SK-N-SH (cell line): ENCODE results near the gene JAK1. TPM values are rescaled to one million over a fixed set of nuclear protein-coding genes. Genes with fewer than 3 reads are reported as not detected.

ENCODE experiments used
- CTCF ChIA-PET: fragments of 300-600, 350-600 bp; formaldehyde crosslinking; extraction: SDS; loops from one replicate; lab custom pipeline; 2021; lab: Yijun Ruan, JAX
- POLR2A ChIA-PET: fragments of 350-600 bp; sonication (Branson Sonifier 250); formaldehyde crosslinking; extraction: SDS; loops from one replicate; lab custom pipeline; 2020; ENCODE audit warnings: antibody characterized with exemption, inconsistent platforms; lab: Yijun Ruan, JAX
- DNase-seq: peaks from one replicate; pipeline ENCODE4 v3.0.0; 2012
- H2AFZ ChIP-seq: fragments of 200-600 bp; sonication (generic); 2 replicates; pipeline ENCODE4 v1.8.1; 2016; ENCODE audit warnings: antibody characterized with exemption, mild to moderate bottlenecking, low read depth
- H3F3A ChIP-seq: fragments of 200-600 bp; sonication (generic); replicated peaks from 2 replicates; pipeline ENCODE3; 2016; ENCODE audit warnings: antibody characterized with exemption, mild to moderate bottlenecking; ENCODE audit not compliant: insufficient read depth
- H3K27ac ChIP-seq, 2 experiments: fragments of 200-500 bp in 1 of 2; fragments of 200-600 bp in 1 of 2; sonication (Bioruptor generic) in 1 of 2; sonication (generic), shearing (Covaris generic) in 1 of 2; 2 replicates each; pipeline versions ENCODE4 v1.5.1 to v1.6.1; 2014 to 2016; ENCODE audit warnings: low read depth in 2 of 2, inconsistent platforms in 1 of 2, low read length in 1 of 2, mild to moderate bottlenecking in 1 of 2, mixed read lengths in 1 of 2
- H3K27me3 ChIP-seq: fragments of 200-600 bp; sonication (generic), shearing (Covaris generic); 2 replicates; pipeline ENCODE4 v1.6.1; 2016; ENCODE audit warnings: mixed run types; ENCODE audit not compliant: insufficient read depth
- H3K36me3 ChIP-seq, 2 experiments: fragments of 200-500 bp in 1 of 2; fragments of 200-600 bp in 1 of 2; sonication (Bioruptor generic) in 1 of 2; sonication (generic) in 1 of 2; replicated peaks in 1 of 2; 2 replicates each; pipeline versions ENCODE3 to v1.5.1; 2014 to 2016; ENCODE audit warnings: low read length in 1 of 2, mild to moderate bottlenecking in 1 of 2; ENCODE audit not compliant: insufficient read depth in 2 of 2, control insufficient read depth in 1 of 2
- H3K4me1 ChIP-seq, 2 experiments: fragments of 200-500 bp in 1 of 2; fragments of 200-600 bp in 1 of 2; sonication (Bioruptor generic) in 1 of 2; sonication (generic), shearing (Covaris generic) in 1 of 2; 2 replicates each; pipeline versions ENCODE4 v1.5.1 to v1.6.1; 2014 to 2016; ENCODE audit warnings: low read depth in 1 of 2, low read length in 1 of 2, mixed run types in 1 of 2; ENCODE audit not compliant: insufficient read depth in 2 of 2, control insufficient read depth in 1 of 2
- H3K4me2 ChIP-seq: fragments of 200-600 bp; sonication (generic), shearing (Covaris generic); 2 replicates; pipeline ENCODE4 v1.6.1; 2017; ENCODE audit warnings: mixed run types
- H3K4me3 ChIP-seq, 2 experiments: fragments of 200-500 bp in 1 of 2; fragments of 200-600 bp in 1 of 2; sonication (Bioruptor generic) in 1 of 2; sonication (generic), shearing (Covaris generic) in 1 of 2; 2 replicates each; pipeline versions ENCODE4 v1.5.1 to v1.8.1; 2014 to 2016; ENCODE audit warnings: low read depth in 2 of 2, inconsistent platforms in 1 of 2, low read length in 1 of 2, mild to moderate bottlenecking in 1 of 2, mixed read lengths in 1 of 2, moderate library complexity in 1 of 2
- H3K79me2 ChIP-seq: fragments of 200-600 bp; sonication (generic); 2 replicates; pipeline ENCODE4 v1.8.1; 2017; ENCODE audit warnings: mild to moderate bottlenecking; ENCODE audit not compliant: insufficient read depth
- H3K9ac ChIP-seq: fragments of 200-600 bp; sonication (generic); 2 replicates; pipeline ENCODE4 v1.6.1; 2017; ENCODE audit warnings: mixed run types
- H3K9me2 ChIP-seq: fragments of 200-600 bp; sonication (generic); 2 replicates; pipeline ENCODE4 v1.6.1; 2017; ENCODE audit warnings: mixed run types
- H3K9me3 ChIP-seq: fragments of 200-600 bp; sonication (generic); 2 replicates; pipeline ENCODE4 v1.6.1; 2017; ENCODE audit warnings: mixed run types, mild to moderate bottlenecking, moderate library complexity
- H4K20me1 ChIP-seq: fragments of 200-600 bp; sonication (generic); 2 replicates; pipeline ENCODE4 v1.6.1; 2017; ENCODE audit warnings: mild to moderate bottlenecking, mixed run types; ENCODE audit not compliant: insufficient read depth
- MEF2A ChIP-seq: IDR thresholded peaks from 2 replicates; pipeline ENCODE4 v1.4.0; 2012; ENCODE audit warnings: low read depth, borderline replicate concordance
- SIN3A ChIP-seq: IDR thresholded peaks from 2 replicates; pipeline ENCODE4 v1.6.1; 2012; ENCODE audit warnings: low read depth, mild to moderate bottlenecking, low read length, moderate library complexity, borderline replicate concordance
- TEAD4 ChIP-seq: IDR thresholded peaks from 2 replicates; pipeline ENCODE4 v1.4.0; 2012; ENCODE audit warnings: mild to moderate bottlenecking, borderline replicate concordance; ENCODE audit not compliant: insufficient read depth
- WGBS: methylation state at CpG from one replicate; pipeline ENCODE4 v1.1.6; 2017; ENCODE audit warnings: low lambda C conversion rate; 5-methylcytosine and 5-hydroxymethylcytosine counted together
- polyA plus RNA-seq, 3 experiments: library from polyadenylated mRNA; depleted of rRNA; stranded (reverse); fragments of >200 nt; gene quantifications; 2 replicates each; pipeline ENCODE4 v1.2.3, GENCODE V29; 2012
- TF ChIP-seq, protein P1 (sequence below): IDR thresholded peaks from 2 replicates; pipeline ENCODE4 v1.6.1; 2012; ENCODE audit warnings: mild to moderate bottlenecking, low read depth, low read length, moderate library complexity

JAK1 gene
- polyA plus RNA-seq, 1 of the 3 experiments (the other 2 are of a cell fraction): 47.5 TPM

DNA sequence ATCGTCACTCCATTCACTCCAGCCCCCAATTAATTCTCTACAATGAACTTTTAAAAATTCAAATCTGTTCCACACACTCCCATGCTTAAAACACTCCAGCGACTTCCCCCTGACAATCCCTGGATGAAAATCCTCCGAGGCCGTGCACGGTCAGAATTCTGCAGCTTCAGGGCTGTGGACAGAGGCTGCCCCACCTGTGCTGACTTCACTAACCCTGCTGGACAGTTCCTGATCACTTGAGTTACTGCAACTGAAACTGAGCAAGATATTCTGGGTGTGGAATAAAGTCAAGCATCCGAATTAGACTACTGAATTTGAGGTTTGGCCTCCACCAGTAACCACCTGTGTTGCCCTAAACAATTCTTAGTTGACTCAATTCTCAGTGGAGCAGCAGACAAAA, 1.0 kb upstream of the JAK1 start:
- POLR2A ChIA-PET: interaction anchor here (1.0 kb wide), 1 partner anchor 17 kb away, joined by 3 read pairs; no protein-coding TSS in a partner anchor
- no peak overlapping the region for H2AFZ ChIP-seq
- H4K20me1 ChIP-seq: peaks cover 17% of the 10 kb centered on the region
- H3K9me3 ChIP-seq: no peaks in the 10 kb centered on the region
- no peak overlapping the region for H3K4me3 ChIP-seq
- peaks cover 0 to 4% of the 10 kb centered on the region in 2 experiments; a peak in 3 of 4 replicates for H3K4me1 ChIP-seq
- no peaks in the 10 kb centered on the region for H3K36me3 ChIP-seq
- CTCF ChIA-PET: interaction anchor here (0.6 to 1.1 kb wide), 2 partner anchors 374 to 720 kb away, joined by 3 read pairs; no protein-coding TSS in a partner anchor
- no peaks in the 10 kb centered on the region for H3F3A ChIP-seq
- H3K9me2 ChIP-seq: no peaks in the 10 kb centered on the region
- no peak overlapping the region for H3K9ac ChIP-seq
- 93% methylated on average over 6 of the region's 6 CpGs for WGBS
- H3K27ac ChIP-seq: no peak overlapping the region
- H3K4me2 ChIP-seq: no peak overlapping the region
- TF ChIP-seq, protein P1, sequence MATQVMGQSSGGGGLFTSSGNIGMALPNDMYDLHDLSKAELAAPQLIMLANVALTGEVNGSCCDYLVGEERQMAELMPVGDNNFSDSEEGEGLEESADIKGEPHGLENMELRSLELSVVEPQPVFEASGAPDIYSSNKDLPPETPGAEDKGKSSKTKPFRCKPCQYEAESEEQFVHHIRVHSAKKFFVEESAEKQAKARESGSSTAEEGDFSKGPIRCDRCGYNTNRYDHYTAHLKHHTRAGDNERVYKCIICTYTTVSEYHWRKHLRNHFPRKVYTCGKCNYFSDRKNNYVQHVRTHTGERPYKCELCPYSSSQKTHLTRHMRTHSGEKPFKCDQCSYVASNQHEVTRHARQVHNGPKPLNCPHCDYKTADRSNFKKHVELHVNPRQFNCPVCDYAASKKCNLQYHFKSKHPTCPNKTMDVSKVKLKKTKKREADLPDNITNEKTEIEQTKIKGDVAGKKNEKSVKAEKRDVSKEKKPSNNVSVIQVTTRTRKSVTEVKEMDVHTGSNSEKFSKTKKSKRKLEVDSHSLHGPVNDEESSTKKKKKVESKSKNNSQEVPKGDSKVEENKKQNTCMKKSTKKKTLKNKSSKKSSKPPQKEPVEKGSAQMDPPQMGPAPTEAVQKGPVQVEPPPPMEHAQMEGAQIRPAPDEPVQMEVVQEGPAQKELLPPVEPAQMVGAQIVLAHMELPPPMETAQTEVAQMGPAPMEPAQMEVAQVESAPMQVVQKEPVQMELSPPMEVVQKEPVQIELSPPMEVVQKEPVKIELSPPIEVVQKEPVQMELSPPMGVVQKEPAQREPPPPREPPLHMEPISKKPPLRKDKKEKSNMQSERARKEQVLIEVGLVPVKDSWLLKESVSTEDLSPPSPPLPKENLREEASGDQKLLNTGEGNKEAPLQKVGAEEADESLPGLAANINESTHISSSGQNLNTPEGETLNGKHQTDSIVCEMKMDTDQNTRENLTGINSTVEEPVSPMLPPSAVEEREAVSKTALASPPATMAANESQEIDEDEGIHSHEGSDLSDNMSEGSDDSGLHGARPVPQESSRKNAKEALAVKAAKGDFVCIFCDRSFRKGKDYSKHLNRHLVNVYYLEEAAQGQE: peak; percentile 88
- TF ChIP-seq TEAD4: no peak
- DNase-seq: no peak
- H3K79me2 ChIP-seq: peaks cover 38% of the 10 kb centered on the region
- H3K27me3 ChIP-seq: no peaks in the 10 kb centered on the region

DNA sequence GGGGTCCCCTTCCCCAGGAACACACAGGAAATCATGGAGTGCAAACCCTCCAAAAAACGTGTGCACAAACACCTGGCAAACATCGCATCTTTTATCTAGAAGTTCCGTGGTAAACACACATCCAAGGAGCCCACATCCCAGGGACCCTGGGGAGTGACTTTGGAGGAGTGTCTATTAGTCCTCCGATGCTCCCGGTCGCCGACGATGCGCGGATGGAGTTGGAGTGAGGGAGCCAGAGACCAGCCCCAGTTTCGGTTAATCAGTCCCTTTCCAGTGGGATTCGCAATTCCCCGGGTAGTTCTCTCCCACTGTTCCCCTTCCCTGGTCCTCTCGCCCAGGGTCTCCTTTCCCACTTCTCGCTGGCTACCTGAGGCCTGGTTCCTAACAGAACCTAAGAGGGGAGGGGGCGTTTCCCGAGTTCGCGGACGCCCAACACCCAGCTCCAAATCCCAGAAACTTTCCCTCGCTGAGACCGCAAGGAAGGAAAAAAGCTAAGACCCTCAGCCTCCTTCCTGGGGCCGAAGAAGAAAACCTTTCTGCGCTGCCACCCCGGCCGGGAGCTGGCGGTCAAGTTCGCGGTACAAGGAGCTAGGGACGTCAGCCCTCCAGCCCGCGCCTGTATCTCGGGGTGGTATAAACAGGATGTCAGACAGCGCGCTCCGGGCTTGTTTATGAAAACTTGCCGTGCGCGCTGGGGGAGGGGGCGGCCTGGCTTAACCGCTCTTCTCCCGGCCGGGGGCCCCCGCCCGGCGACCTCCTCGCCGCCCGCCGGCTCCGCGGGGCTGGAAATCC, 787 bp downstream of the JAK1 start:
- POLR2A ChIA-PET: interaction anchor here (0.8 to 1.8 kb wide), 4 partner anchors 40 to 90 kb away, joined by 3 to 5 read pairs (median 4); no protein-coding TSS in a partner anchor
- no peaks in the 10 kb centered on the region for H3F3A ChIP-seq
- H3K27me3 ChIP-seq: no peaks in the 10 kb centered on the region
- H3K79me2 ChIP-seq: peaks cover 57% of the 10 kb centered on the region
- peak overlapping the region; percentile 65 for H2AFZ ChIP-seq
- WGBS: 1% methylated on average over 33 of the region's 52 CpGs
- TF ChIP-seq MEF2A (no peak), SIN3A (0 out of 2 replicates have a peak, but pooled peaks have one; percentile 33)
- TF ChIP-seq, all 33 proteins: peak for 1
- Histone ChIP-seq H3K36me3 (no peaks in the 10 kb centered on the region), H4K20me1 (peaks cover 34% of the 10 kb centered on the region), H3K4me2 (peak overlapping the region; percentile 92), H3K27ac (peak overlapping the region; percentile 76 to 88), H3K4me1 (peaks cover 4 to 6% of the 10 kb centered on the region in 2 experiments; a peak in 3 of 4 replicates), H3K4me3 (peak overlapping the region; percentile 81 to 87), H3K9me3 (no peaks in the 10 kb centered on the region), H3K9me2 (no peaks in the 10 kb centered on the region), H3K9ac (peak overlapping the region; percentile 91)
- DNase-seq: peak; percentile 56
- CTCF ChIA-PET: interaction anchor here (0.9 to 1.3 kb wide), 5 partner anchors 11 to 141 kb away, joined by 3 read pairs; no protein-coding TSS in a partner anchor
